Mesendoderm (in vitro differentiated cells): Measurements from ENCODE around the gene DGKI.

Experiments
- DNase-seq: peaks from one replicate; pipeline ENCODE4 v3.0.0; 2013
- H2AK5ac ChIP-seq: 2 replicates; pipeline ENCODE4 v1.6.1; 2013; ENCODE audit warnings: low read length, inconsistent platforms
- H2BK120ac ChIP-seq: 2 replicates; pipeline ENCODE4 v1.6.1; 2013; ENCODE audit warnings: low read depth, mild to moderate bottlenecking, low read length, moderate library complexity, mixed read lengths
- H2BK15ac ChIP-seq: replicated peaks from 2 replicates; pipeline ENCODE4 v1.6.1; 2013; ENCODE audit warnings: low read depth, mild to moderate bottlenecking, moderate library complexity
- H2BK5ac ChIP-seq: 2 replicates; pipeline ENCODE4 v1.6.1; 2013; ENCODE audit warnings: low read length, inconsistent platforms
- H3K18ac ChIP-seq: 2 replicates; pipeline ENCODE4 v1.6.1; 2013; ENCODE audit warnings: mild to moderate bottlenecking, low read length, mixed read lengths
- H3K23ac ChIP-seq: one replicate; pipeline ENCODE4 v1.6.1; 2013; ENCODE audit warnings: low read length
- H3K27ac ChIP-seq: 2 replicates; pipeline ENCODE4 v1.5.1; 2013; ENCODE audit warnings: low read depth, mild to moderate bottlenecking, inconsistent platforms, low read length, moderate library complexity
- H3K27me3 ChIP-seq: 2 replicates; pipeline ENCODE4 v1.6.1; 2013; ENCODE audit warnings: low read length, control low read depth, mild to moderate bottlenecking, inconsistent platforms; ENCODE audit not compliant: insufficient read depth, poor library complexity
- H3K36me3 ChIP-seq: 2 replicates; pipeline ENCODE4 v1.6.1; 2013; ENCODE audit warnings: low read length, inconsistent platforms; ENCODE audit not compliant: control insufficient read depth, insufficient read depth
- H3K4ac ChIP-seq: one replicate; pipeline ENCODE4 v1.6.1; 2013; ENCODE audit warnings: low read depth, mild to moderate bottlenecking, low read length, moderate library complexity
- H3K4me1 ChIP-seq: 2 replicates; pipeline ENCODE4 v1.6.1; 2013; ENCODE audit warnings: low read depth, low read length, inconsistent platforms; ENCODE audit not compliant: control insufficient read depth
- H3K4me2 ChIP-seq: 2 replicates; pipeline ENCODE4 v1.6.1; 2013; ENCODE audit warnings: low read length
- H3K4me3 ChIP-seq: 2 replicates; pipeline ENCODE4 v1.5.1; 2013; ENCODE audit warnings: mild to moderate bottlenecking, low read length
- H3K56ac ChIP-seq: one replicate; pipeline ENCODE4 v1.6.1; 2013; ENCODE audit warnings: low read length
- H3K79me1 ChIP-seq: 2 replicates; pipeline ENCODE4 v1.6.1; 2013; ENCODE audit warnings: low read length, inconsistent platforms
- H3K79me2 ChIP-seq: 2 replicates; pipeline ENCODE4 v1.6.1; 2013; ENCODE audit warnings: mild to moderate bottlenecking, low read length; ENCODE audit not compliant: control insufficient read depth, insufficient read depth
- H3K9ac ChIP-seq: 2 replicates; pipeline ENCODE4 v1.6.1; 2013; ENCODE audit warnings: low read length, inconsistent platforms
- H4K5ac ChIP-seq: one replicate; pipeline ENCODE4 v1.6.1; 2013; ENCODE audit warnings: low read length
- H4K8ac ChIP-seq: one replicate; pipeline ENCODE4 v1.6.1; 2013; ENCODE audit warnings: low read depth, mild to moderate bottlenecking, control low read depth, low read length, moderate library complexity
- WGBS: extraction: QIAGEN DNeasy Blood & Tissue Kit; methylation state at CpG from one replicate; pipeline ENCODE4 v1.1.7; 2013; ENCODE audit warnings: low lambda C conversion rate, missing lambda C conversion rate; ENCODE audit not compliant: insufficient coverage; ENCODE audit errors: extremely low coverage; 5-methylcytosine and 5-hydroxymethylcytosine counted together

Gene DGKI

DNA sequence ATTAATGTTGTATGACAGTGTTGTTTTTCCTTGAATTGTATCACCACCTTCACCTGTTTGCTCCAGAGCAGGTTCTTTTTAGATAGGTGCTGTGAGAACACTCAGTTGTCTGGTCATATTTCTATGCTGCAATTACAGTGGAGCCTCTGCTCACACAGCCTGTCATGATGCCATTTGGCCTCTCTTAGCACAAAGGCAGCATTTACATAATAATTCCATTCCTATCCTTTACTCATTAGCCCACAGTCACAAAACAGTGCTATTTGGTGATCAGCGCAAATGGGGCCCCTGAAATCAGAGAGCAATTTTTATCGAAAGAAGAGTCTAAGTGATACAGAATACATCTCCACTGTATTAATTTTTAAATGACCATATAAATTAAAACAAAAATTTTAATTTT lies 13.8 kb upstream of the DGKI start:
- H3K27ac ChIP-seq, result no peak overlapping the region
- H2AK5ac ChIP-seq, result no peak overlapping the region
- H4K5ac ChIP-seq, result no peak overlapping the region
- H3K56ac ChIP-seq, result no peak overlapping the region
- no peak overlapping the region for H3K9ac ChIP-seq
- no peak overlapping the region for H2BK120ac ChIP-seq
- H3K4ac ChIP-seq, result no peak overlapping the region
- no peaks in the 10 kb centered on the region for H3K27me3 ChIP-seq
- no peak overlapping the region for H2BK5ac ChIP-seq
- no peaks in the 10 kb centered on the region for H3K4me1 ChIP-seq
- H3K36me3 ChIP-seq, result no peaks in the 10 kb centered on the region
- no peaks in the 10 kb centered on the region for H3K79me1 ChIP-seq
- no peak overlapping the region for H3K23ac ChIP-seq
- WGBS, result no CpG with 5 or more reads among the region's 2 CpGs
- DNase-seq, result no peak
- H3K79me2 ChIP-seq, result no peaks in the 10 kb centered on the region
- H3K18ac ChIP-seq, result no peak overlapping the region
- no peak overlapping the region for H3K4me3 ChIP-seq
- H2BK15ac ChIP-seq, result no peak overlapping the region
- no peak overlapping the region for H3K4me2 ChIP-seq
- H4K8ac ChIP-seq, result no peak overlapping the region

GRCh38 chr7:137853053-137853452 lies 6.3 kb upstream of the DGKI start:
- Histone ChIP-seq H2BK5ac (no peak overlapping the region), H3K4me2 (no peak overlapping the region)
- WGBS, result no CpG with 5 or more reads among the region's 1 CpG

GRCh38 chr7:137852108-137852507 lies 5.3 kb upstream of the DGKI start:
- Histone ChIP-seq H3K4me1 (no peaks in the 10 kb centered on the region), H3K79me2 (no peaks in the 10 kb centered on the region), H3K4ac (no peak overlapping the region), H3K9ac (no peak overlapping the region), H3K36me3 (no peaks in the 10 kb centered on the region), H3K27ac (no peak overlapping the region), H3K4me2 (no peak overlapping the region), H3K27me3 (peaks cover 1% of the 10 kb centered on the region), H3K79me1 (no peaks in the 10 kb centered on the region), H3K23ac (no peak overlapping the region), H3K56ac (no peak overlapping the region), H2BK120ac (no peak overlapping the region), H3K4me3 (no peak overlapping the region), H4K8ac (no peak overlapping the region), H3K18ac (no peak overlapping the region), H4K5ac (no peak overlapping the region), H2AK5ac (no peak overlapping the region), H2BK5ac (no peak overlapping the region), H2BK15ac (no peak overlapping the region)
- no peak for DNase-seq

More at GRCh38 chr7:137853053-137853452, 6.3 kb upstream of the DGKI start:
- H3K4ac ChIP-seq, result no peak overlapping the region
- no peak overlapping the region for H3K4me3 ChIP-seq
- no peak overlapping the region for H3K9ac ChIP-seq
- H2BK15ac ChIP-seq, result no peak overlapping the region
- no peaks in the 10 kb centered on the region for H3K36me3 ChIP-seq
- H2AK5ac ChIP-seq, result no peak overlapping the region
- H3K18ac ChIP-seq, result no peak overlapping the region
- H2BK120ac ChIP-seq, result no peak overlapping the region
- no peaks in the 10 kb centered on the region for H3K27me3 ChIP-seq
- no peak for DNase-seq
- H4K5ac ChIP-seq, result no peak overlapping the region
- no peak overlapping the region for H3K27ac ChIP-seq
- H3K23ac ChIP-seq, result no peak overlapping the region
- no peaks in the 10 kb centered on the region for H3K4me1 ChIP-seq
- H3K56ac ChIP-seq, result no peak overlapping the region
- H4K8ac ChIP-seq, result no peak overlapping the region
- H3K79me2 ChIP-seq, result no peaks in the 10 kb centered on the region
- no peaks in the 10 kb centered on the region for H3K79me1 ChIP-seq

DNA sequence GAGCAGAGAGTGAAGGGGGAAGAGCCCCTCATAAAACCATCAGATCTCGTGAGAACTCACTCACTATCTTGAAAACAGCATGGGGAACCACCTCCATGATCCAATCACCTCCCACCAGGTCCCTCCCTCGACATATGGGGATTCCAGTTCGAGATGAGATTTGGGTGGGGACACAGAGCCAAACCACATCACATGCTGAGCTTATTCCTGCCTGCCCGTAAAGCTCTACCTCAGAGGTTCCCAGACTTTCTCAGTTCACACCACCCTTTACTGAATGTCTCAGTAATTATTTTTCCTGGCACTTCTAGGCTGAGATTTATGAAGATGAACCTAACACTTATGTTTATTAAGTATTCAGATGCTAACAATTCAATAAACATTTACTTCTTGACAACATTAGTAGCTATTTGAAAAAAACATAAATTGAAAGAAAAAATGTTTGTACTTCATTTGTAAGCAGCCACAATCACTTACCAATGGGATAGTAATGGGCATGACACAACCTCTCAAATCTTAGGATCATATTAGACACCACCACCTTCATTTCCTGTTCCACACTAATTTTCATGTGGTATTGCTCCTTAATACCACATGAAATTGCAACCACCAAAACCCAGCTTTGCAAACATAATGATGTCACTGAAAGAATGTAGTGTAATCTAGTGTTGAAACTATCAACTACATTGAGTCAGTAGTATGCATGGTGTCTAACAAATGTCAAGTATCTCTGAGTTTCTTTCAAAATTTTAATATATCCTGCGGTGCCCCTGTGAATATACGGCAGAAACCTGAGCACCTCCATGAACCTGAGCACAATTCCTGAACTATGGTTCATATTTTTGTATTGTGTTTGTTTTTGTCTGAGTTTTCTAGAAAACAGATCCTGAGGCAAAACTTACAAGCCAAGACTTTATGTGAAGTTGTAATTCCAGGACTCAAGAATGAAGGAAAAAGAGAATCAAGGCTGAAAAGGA lies 4.5 kb upstream of the DGKI start:
- no peak overlapping the region for H3K27ac ChIP-seq
- H4K8ac ChIP-seq, result no peak overlapping the region
- H3K36me3 ChIP-seq, result no peaks in the 10 kb centered on the region

GRCh38 chr7:137850571-137850970 lies 3.8 kb upstream of the DGKI start:
- Histone ChIP-seq H3K4me3 (no peak overlapping the region), H3K56ac (no peak overlapping the region), H3K36me3 (no peaks in the 10 kb centered on the region), H2AK5ac (no peak overlapping the region), H3K18ac (no peak overlapping the region), H2BK120ac (no peak overlapping the region), H2BK5ac (no peak overlapping the region), H4K5ac (no peak overlapping the region), H3K4ac (no peak overlapping the region), H3K27me3 (peaks cover 10% of the 10 kb centered on the region), H2BK15ac (no peak overlapping the region), H3K27ac (no peak overlapping the region), H3K79me1 (no peaks in the 10 kb centered on the region), H3K79me2 (no peaks in the 10 kb centered on the region), H3K9ac (no peak overlapping the region), H4K8ac (no peak overlapping the region), H3K4me1 (no peaks in the 10 kb centered on the region), H3K23ac (no peak overlapping the region), H3K4me2 (no peak overlapping the region)
- WGBS, result no CpG with 5 or more reads among the region's 2 CpGs
- no peak for DNase-seq

More for the DNA sequence above, 4.5 kb upstream of the DGKI start:
- Histone ChIP-seq H2BK5ac (no peak overlapping the region), H3K4me2 (no peak overlapping the region), H3K79me2 (no peaks in the 10 kb centered on the region), H2BK15ac (no peak overlapping the region), H3K4me1 (no peaks in the 10 kb centered on the region), H3K56ac (no peak overlapping the region), H4K5ac (no peak overlapping the region), H3K23ac (no peak overlapping the region), H3K4me3 (no peak overlapping the region), H2BK120ac (no peak overlapping the region), H2AK5ac (no peak overlapping the region), H3K4ac (no peak overlapping the region), H3K18ac (no peak overlapping the region), H3K27me3 (peaks cover 5% of the 10 kb centered on the region), H3K79me1 (no peaks in the 10 kb centered on the region), H3K9ac (no peak overlapping the region)
- no CpG with 5 or more reads among the region's 6 CpGs for WGBS
- no peak for DNase-seq

GRCh38 chr7:137848095-137848494 lies 1.3 kb upstream of the DGKI start:
- Histone ChIP-seq H3K4me3 (no peak overlapping the region), H3K9ac (no peak overlapping the region), H2BK120ac (no peak overlapping the region), H3K18ac (no peak overlapping the region), H3K56ac (no peak overlapping the region), H2BK5ac (no peak overlapping the region), H3K4me2 (no peak overlapping the region), H2BK15ac (no peak overlapping the region), H2AK5ac (no peak overlapping the region), H3K79me2 (no peaks in the 10 kb centered on the region), H4K5ac (no peak overlapping the region), H3K4ac (no peak overlapping the region), H4K8ac (no peak overlapping the region), H3K27me3 (peaks cover 11% of the 10 kb centered on the region), H3K27ac (no peak overlapping the region), H3K36me3 (no peaks in the 10 kb centered on the region), H3K79me1 (no peaks in the 10 kb centered on the region), H3K4me1 (no peaks in the 10 kb centered on the region), H3K23ac (no peak overlapping the region)
- no CpG with 5 or more reads among the region's 8 CpGs for WGBS
- DNase-seq, result no peak
